IMR-90 (cell line): ENCODE measurements around the gene CIAO2A. TPM values are rescaled to one million over a fixed set of nuclear protein-coding genes. Genes with fewer than 3 reads are reported as not detected.

Experiments used
- ATAC-seq: fragments of 200-7000 bp; cut with Tn5 transposase; 2 replicates; pipeline ENCODE4 v1.9.1; 2020; ENCODE audit warnings: low read depth, mild to moderate bottlenecking, moderate library complexity
- BruUV-seq: library from RNA; stranded (reverse); fragments of 400-500 nt; replicated peaks from 2 replicates; lab custom pipeline; 2021; lab: Mats Ljungman, UMichigan
- CTCF ChIA-PET: fragments of 300-600 bp; formaldehyde crosslinking; extraction: SDS; loops from one replicate; lab custom pipeline; 2021; ENCODE audit warnings: antibody characterized with exemption; lab: Yijun Ruan, JAX
- POLR2A ChIA-PET: fragments of 300-600 bp; sonication (Branson Sonifier 250); formaldehyde crosslinking; loops from one replicate; lab custom pipeline; 2022; ENCODE audit warnings: antibody characterized with exemption; ENCODE audit not compliant: unreplicated experiment; lab: Charles Lee
- DNase-seq: peaks from one replicate; pipeline ENCODE4 v3.0.0; 2013
- H2AFZ ChIP-seq: replicated peaks from 2 replicates; pipeline ENCODE3; 2013; ENCODE audit warnings: low read length, mild to moderate bottlenecking; ENCODE audit not compliant: poor library complexity
- H2AK5ac ChIP-seq: 2 replicates; pipeline ENCODE4 v1.6.1; 2013; ENCODE audit warnings: low read depth, low read length, inconsistent platforms
- H2AK9ac ChIP-seq: replicated peaks from 2 replicates; pipeline ENCODE3; 2013; ENCODE audit warnings: mild to moderate bottlenecking, low read depth, low read length, moderate library complexity; ENCODE audit not compliant: poor library complexity
- H2BK120ac ChIP-seq: 2 replicates; pipeline ENCODE4 v1.6.1; 2013; ENCODE audit warnings: low read depth, low read length, inconsistent platforms
- H2BK15ac ChIP-seq: 3 replicates; pipeline ENCODE4 v1.6.1; 2013; ENCODE audit warnings: low read depth, low read length, inconsistent platforms
- H2BK20ac ChIP-seq: 2 replicates; pipeline ENCODE4 v1.6.1; 2013; ENCODE audit warnings: low read depth, mild to moderate bottlenecking, inconsistent platforms, low read length, moderate library complexity
- H2BK5ac ChIP-seq: 2 replicates; pipeline ENCODE4 v1.6.1; 2013; ENCODE audit warnings: mild to moderate bottlenecking, low read depth, low read length, inconsistent platforms; ENCODE audit not compliant: poor library complexity, severe bottlenecking
- H3K14ac ChIP-seq: replicated peaks from 2 replicates; pipeline ENCODE4 v1.6.1; 2013; ENCODE audit warnings: low read depth, low read length, inconsistent platforms
- H3K18ac ChIP-seq: 2 replicates; pipeline ENCODE4 v1.6.1; 2013; ENCODE audit warnings: low read depth, low read length, control low read depth
- H3K23ac ChIP-seq: 2 replicates; pipeline ENCODE4 v1.6.1; 2013; ENCODE audit warnings: low read depth, low read length, inconsistent platforms
- H3K27ac ChIP-seq: 2 replicates; pipeline ENCODE4 v1.5.1; 2013; ENCODE audit warnings: mild to moderate bottlenecking, control low read depth, low read length; ENCODE audit not compliant: insufficient read depth
- H3K27me3 ChIP-seq: 2 replicates; pipeline ENCODE4 v1.6.1; 2013; ENCODE audit warnings: low read length; ENCODE audit not compliant: control insufficient read depth, insufficient read depth
- H3K36me3 ChIP-seq: 2 replicates; pipeline ENCODE4 v1.6.1; 2013; ENCODE audit warnings: low read length, mixed read lengths; ENCODE audit not compliant: control insufficient read depth, insufficient read depth
- H3K4ac ChIP-seq: 2 replicates; pipeline ENCODE4 v1.6.1; 2013; ENCODE audit warnings: low read depth, low read length, inconsistent platforms
- H3K4me1 ChIP-seq: 2 replicates; pipeline ENCODE4 v1.6.1; 2013; ENCODE audit warnings: low read length, mixed read lengths; ENCODE audit not compliant: control insufficient read depth, insufficient read depth
- H3K4me2 ChIP-seq: 2 replicates; pipeline ENCODE4 v1.6.1; 2013; ENCODE audit warnings: low read depth, mild to moderate bottlenecking, control low read depth, low read length, moderate library complexity
- H3K4me3 ChIP-seq: 2 replicates; pipeline ENCODE4 v1.5.1; 2013; ENCODE audit warnings: low read depth, mild to moderate bottlenecking, control low read depth, low read length, moderate library complexity; ENCODE audit not compliant: insufficient read depth
- H3K56ac ChIP-seq: 2 replicates; pipeline ENCODE4 v1.6.1; 2013; ENCODE audit warnings: low read length, inconsistent platforms; ENCODE audit not compliant: insufficient read depth; ENCODE audit errors: extremely low read depth
- H3K79me1 ChIP-seq, 2 experiments: 2 replicates each; pipeline ENCODE4 v1.6.1; 2013; ENCODE audit warnings: low read length in 2 of 2, inconsistent platforms in 1 of 2, low read depth in 1 of 2
- H3K9ac ChIP-seq: 2 replicates; pipeline ENCODE4 v1.6.1; 2013; ENCODE audit warnings: low read depth, low read length, control low read depth
- H3K9me1 ChIP-seq: 2 replicates; pipeline ENCODE4 v1.6.1; 2013; ENCODE audit warnings: low read length, inconsistent platforms; ENCODE audit not compliant: insufficient read depth
- H3K9me3 ChIP-seq: 2 replicates; pipeline ENCODE4 v1.6.1; 2013; ENCODE audit warnings: low read length; ENCODE audit not compliant: control insufficient read depth, insufficient read depth
- H4K20me1 ChIP-seq: 2 replicates; pipeline ENCODE4 v1.6.1; 2013; ENCODE audit warnings: low read length, inconsistent platforms; ENCODE audit not compliant: insufficient read depth
- H4K5ac ChIP-seq: 2 replicates; pipeline ENCODE4 v1.6.1; 2013; ENCODE audit warnings: mild to moderate bottlenecking, low read depth, low read length, control low read depth
- H4K8ac ChIP-seq, 2 experiments: 2 replicates each; pipeline ENCODE4 v1.6.1; 2013; ENCODE audit warnings: low read depth in 2 of 2, low read length in 2 of 2, control low read depth in 1 of 2, inconsistent platforms in 1 of 2
- H4K91ac ChIP-seq: 2 replicates; pipeline ENCODE4 v1.6.1; 2013; ENCODE audit warnings: low read depth, low read length, inconsistent platforms; ENCODE audit not compliant: insufficient read depth
- BHLHE40 ChIP-seq: fragments of 150-350 bp; IDR thresholded peaks from 2 replicates; pipeline ENCODE4 v1.6.1; 2016; ENCODE audit warnings: mild to moderate bottlenecking, low read depth, low read length
- CEBPB ChIP-seq: IDR thresholded peaks from 2 replicates; pipeline ENCODE4 v1.6.1; 2012; ENCODE audit warnings: low read depth, low read length, improper control_type of control experiment
- CHD1 ChIP-seq: IDR thresholded peaks from 2 replicates; pipeline ENCODE4 v1.6.1; 2012; ENCODE audit warnings: low read depth, low read length, improper control_type of control experiment
- MAFK ChIP-seq: IDR thresholded peaks from 2 replicates; pipeline ENCODE4 v1.6.1; 2012; ENCODE audit warnings: low read depth, low read length, improper control_type of control experiment
- MAZ ChIP-seq: IDR thresholded peaks from 2 replicates; pipeline ENCODE4 v1.6.1; 2012; ENCODE audit warnings: low read depth, mild to moderate bottlenecking, low read length, improper control_type of control experiment, moderate library complexity, borderline replicate concordance
- MXI1 ChIP-seq: IDR thresholded peaks from 2 replicates; pipeline ENCODE4 v1.6.1; 2012; ENCODE audit warnings: low read depth, mild to moderate bottlenecking, low read length, moderate library complexity, borderline replicate concordance
- NFE2L2 ChIP-seq: fragments of 150-350 bp; IDR thresholded peaks from 2 replicates; pipeline ENCODE4 v1.6.1; 2016; ENCODE audit warnings: low read depth, mild to moderate bottlenecking, low read length
- POLR2A ChIP-seq: IDR thresholded peaks from 2 replicates; pipeline ENCODE4 v1.6.1; 2012; ENCODE audit warnings: mild to moderate bottlenecking, low read depth, low read length
- RAD21 ChIP-seq: IDR thresholded peaks from 2 replicates; pipeline ENCODE4 v1.6.1; 2012; ENCODE audit warnings: low read length, improper control_type of control experiment
- RFX5 ChIP-seq: IDR thresholded peaks from 2 replicates; pipeline ENCODE4 v1.8.0; 2012; ENCODE audit warnings: low read depth, mild to moderate bottlenecking, low read length, moderate library complexity
- SMC3 ChIP-seq: fragments of 150-350 bp; IDR thresholded peaks from 2 replicates; pipeline ENCODE4 v1.6.1; 2016; ENCODE audit warnings: low read depth, mild to moderate bottlenecking, antibody characterized with exemption, low read length, moderate library complexity
- WGBS, 2 experiments: methylation state at CpG; one replicate each; pipeline versions ENCODE4 v1.1.5 to v1.1.7; 2013; ENCODE audit warnings: missing lambda C conversion rate in 2 of 2; ENCODE audit not compliant: insufficient read length in 1 of 2; ENCODE audit errors: extremely low coverage in 2 of 2; 5-methylcytosine and 5-hydroxymethylcytosine counted together
- dilution Hi-C: fragments of 300-500 bp; cut with HindIII; formaldehyde crosslinking; loops from one replicate; pipeline ENCODE4 v1.14.3; 2018; ENCODE audit warnings: low sequenced_read_pairs; ENCODE audit not compliant: unreplicated experiment
- in situ Hi-C: fragments of 300-500 bp; cut with MboI; formaldehyde crosslinking; loops from 3 replicates; pipeline ENCODE4 v1.14.3; 2019; ENCODE audit warnings: low sequenced_read_pairs, inconsistent platforms, mixed read lengths
- intact Hi-C: fragments of 100-400 bp; cut with micrococcal nuclease; formaldehyde crosslinking; loops from 2 replicates; pipeline ENCODE4 v1.10.0; 2022
- polyA plus RNA-seq, 3 experiments: library from polyadenylated mRNA; depleted of rRNA; stranded (reverse); fragments of >200 nt; gene quantifications; 2 replicates each; pipeline ENCODE4 v1.2.3, GENCODE V29; 2012; ENCODE audit warnings: low replicate concordance in 1 of 3
- total RNA-seq: library from RNA; depleted of rRNA; stranded (reverse); fragments of >200 nt; gene quantifications from 2 replicates; pipeline ENCODE4 v1.2.3, GENCODE V29; 2012
- TF ChIP-seq, protein P1 (sequence below): fragments of 150-350 bp; IDR thresholded peaks from 2 replicates; pipeline ENCODE4 v1.6.1; 2017; ENCODE audit warnings: mild to moderate bottlenecking, antibody characterized with exemption, low read length, low read depth
- TF ChIP-seq, protein P2 (sequence below): fragments of 150-350 bp; IDR thresholded peaks from 2 replicates; pipeline ENCODE4 v1.6.1; 2016; ENCODE audit warnings: low read depth, mild to moderate bottlenecking, low read length, moderate library complexity, borderline replicate concordance

The CIAO2A gene
- total and polyA plus RNA-seq, 2 of the 4 experiments (the other 2 are of a cell fraction): 36.7 to 38.3 TPM

DNA sequence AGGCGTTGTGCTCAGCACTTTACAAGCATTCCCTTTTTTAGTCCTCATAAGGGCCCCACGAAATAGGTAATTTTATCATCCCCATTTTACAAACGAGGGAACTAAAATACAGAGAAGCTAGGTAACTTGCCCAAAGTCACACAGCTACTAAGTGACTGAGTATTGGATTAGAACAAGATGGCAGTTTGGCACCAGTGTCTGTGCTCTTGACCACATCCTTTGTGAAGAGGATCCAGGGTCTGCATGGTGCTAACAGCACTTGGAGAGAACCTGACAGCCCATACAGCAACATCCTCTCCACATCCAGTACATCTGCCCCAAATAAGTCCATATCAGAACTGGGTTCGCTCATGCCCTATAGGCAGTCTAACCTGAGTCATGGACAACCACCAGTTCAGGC, 25.5 kb downstream of the CIAO2A start:
- no peak overlapping the region for H4K91ac ChIP-seq
- no TSS peak for BruUV-seq
- H3K14ac ChIP-seq: no peak overlapping the region
- H3K4me3 ChIP-seq: no peak overlapping the region
- no peak overlapping the region; the same call in 1 of the 2 replicates for H2AK5ac ChIP-seq
- H3K9me1 ChIP-seq: peaks cover 5% of the 10 kb centered on the region; the same call in 1 of the 2 replicates
- H3K23ac ChIP-seq: no peak overlapping the region
- H4K20me1 ChIP-seq: peaks cover 7% of the 10 kb centered on the region; the same call in 1 of the 2 replicates
- no peak for ATAC-seq
- ChIA-PET POLR2A (no interaction called here), CTCF (interaction anchor here (0.6 to 3.1 kb wide), 4 partner anchors 316 to 645 kb away, joined by 3 to 24 read pairs (median 7); no protein-coding TSS in a partner anchor)
- H2BK15ac ChIP-seq: no peak overlapping the region
- H2BK120ac ChIP-seq: no peak overlapping the region
- no peak overlapping the region for H2BK5ac ChIP-seq
- peaks cover 13% of the 10 kb centered on the region for H3K4me1 ChIP-seq
- in situ Hi-C loops (loop anchor here (5.0 to 25.0 kb wide), 3 partner anchors 316 to 781 kb away; partner anchors contain the start of gene APH1B), dilution Hi-C loops (no loop called here), intact Hi-C loops (loop anchor here (10.0 kb wide), 1 partner anchor 603 kb away; no protein-coding TSS in a partner anchor)
- no peak overlapping the region for H3K4me2 ChIP-seq
- H3K27ac ChIP-seq: no peak overlapping the region
- WGBS, 2 experiments: no CpG with 5 or more reads among the region's 4 CpGs
- H2AK9ac ChIP-seq: no peak overlapping the region
- H3K56ac ChIP-seq: no peak overlapping the region
- no peak overlapping the region for H2BK20ac ChIP-seq
- H2AFZ ChIP-seq: no peak overlapping the region
- H4K5ac ChIP-seq: no peak overlapping the region
- no peaks in the 10 kb centered on the region for H3K27me3 ChIP-seq
- no peak overlapping the region for H3K9ac ChIP-seq
- no peak for DNase-seq
- 0 out of 2 replicates have a peak, but pooled peaks cover 2% of the 10 kb centered on the region for H3K36me3 ChIP-seq
- H4K8ac ChIP-seq: no peak overlapping the region
- no peak for TF ChIP-seq RAD21
- no peak for TF ChIP-seq POLR2A
- TF ChIP-seq, protein P1, sequence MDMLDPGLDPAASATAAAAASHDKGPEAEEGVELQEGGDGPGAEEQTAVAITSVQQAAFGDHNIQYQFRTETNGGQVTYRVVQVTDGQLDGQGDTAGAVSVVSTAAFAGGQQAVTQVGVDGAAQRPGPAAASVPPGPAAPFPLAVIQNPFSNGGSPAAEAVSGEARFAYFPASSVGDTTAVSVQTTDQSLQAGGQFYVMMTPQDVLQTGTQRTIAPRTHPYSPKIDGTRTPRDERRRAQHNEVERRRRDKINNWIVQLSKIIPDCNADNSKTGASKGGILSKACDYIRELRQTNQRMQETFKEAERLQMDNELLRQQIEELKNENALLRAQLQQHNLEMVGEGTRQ: no peak
- TF ChIP-seq BHLHE40: no peak
- no peak for TF ChIP-seq MAFK
- TF ChIP-seq SMC3: no peak
- no peak for TF ChIP-seq RFX5
- no peak for TF ChIP-seq MXI1
- no peak for TF ChIP-seq MAZ
- no peak for TF ChIP-seq NFE2L2
- no peak for TF ChIP-seq CEBPB
- TF ChIP-seq CHD1: no peak
- TF ChIP-seq, protein P2, sequence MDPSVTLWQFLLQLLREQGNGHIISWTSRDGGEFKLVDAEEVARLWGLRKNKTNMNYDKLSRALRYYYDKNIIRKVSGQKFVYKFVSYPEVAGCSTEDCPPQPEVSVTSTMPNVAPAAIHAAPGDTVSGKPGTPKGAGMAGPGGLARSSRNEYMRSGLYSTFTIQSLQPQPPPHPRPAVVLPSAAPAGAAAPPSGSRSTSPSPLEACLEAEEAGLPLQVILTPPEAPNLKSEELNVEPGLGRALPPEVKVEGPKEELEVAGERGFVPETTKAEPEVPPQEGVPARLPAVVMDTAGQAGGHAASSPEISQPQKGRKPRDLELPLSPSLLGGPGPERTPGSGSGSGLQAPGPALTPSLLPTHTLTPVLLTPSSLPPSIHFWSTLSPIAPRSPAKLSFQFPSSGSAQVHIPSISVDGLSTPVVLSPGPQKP: no peak
- H3K79me1 ChIP-seq: peaks cover 0 to 3% of the 10 kb centered on the region in 2 experiments; a peak in 2 of 4 replicates
- H3K9me3 ChIP-seq: no peaks in the 10 kb centered on the region
- H3K18ac ChIP-seq: no peak overlapping the region
- no peak overlapping the region for H3K4ac ChIP-seq
